Measurements from ENCODE around the gene AGPAT3. TPM values are rescaled to one million over a fixed set of nuclear protein-coding genes. Genes with fewer than 3 reads are reported as not detected.

AGPAT3 gene
- total RNA-seq, 1 donor = 47.4 TPM

DNA sequence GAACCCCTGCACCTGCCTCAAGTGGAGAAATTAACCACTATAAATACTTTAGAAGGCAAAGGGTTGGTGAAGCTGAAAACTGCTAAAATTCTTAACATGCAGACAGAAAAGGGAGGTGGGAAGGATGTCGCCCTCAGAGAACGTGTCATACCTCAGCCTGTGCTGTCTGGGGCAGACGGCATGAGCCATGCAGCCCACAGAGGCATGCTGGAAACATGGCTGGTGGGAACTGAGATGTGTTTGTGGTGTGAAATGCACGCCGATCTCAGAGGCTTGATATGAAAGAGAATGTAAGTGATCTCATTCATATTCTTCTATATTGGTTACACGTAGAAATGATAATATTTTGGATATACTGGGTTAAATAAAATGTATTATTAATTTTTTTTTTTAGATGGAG is 16.3 kb downstream of the AGPAT3 start:
- peaks cover 8% of the 10 kb centered on the region for H3K36me3 ChIP-seq (ENCODE audit: insufficient read depth, low read length)
- H3K27ac ChIP-seq (ENCODE audit: low read depth, low read length) = no peak overlapping the region
- H3K4me1 ChIP-seq (ENCODE audit: insufficient read depth, low read length) = peaks cover 10% of the 10 kb centered on the region
- H4K20me1 ChIP-seq (ENCODE audit: insufficient read depth, low read length) = peaks cover 78% of the 10 kb centered on the region
- H3K4me3 ChIP-seq (ENCODE audit: insufficient read depth, low read length) = no peak overlapping the region
- H2AFZ ChIP-seq (ENCODE audit: low read length) = no peak overlapping the region
- H3K27me3 ChIP-seq (ENCODE audit: insufficient read depth, low read length) = no peaks in the 10 kb centered on the region
- DNase-seq (ENCODE audit: insufficient read length, low spot score, missing footprints) = peak; percentile 44
- no peak for TF ChIP-seq CTCF (IDR thresholded peaks at IDR 0.05; ENCODE audit: extremely low read depth, low read depth, low read length)
- peaks cover 80% of the 10 kb centered on the region for H3K79me2 ChIP-seq (ENCODE audit: insufficient read depth, low read length)
- no peak overlapping the region for H3K4me2 ChIP-seq (ENCODE audit: insufficient read depth, low read length)
- no peaks in the 10 kb centered on the region for H3K9me3 ChIP-seq (ENCODE audit: low read depth, low read length)

DNA sequence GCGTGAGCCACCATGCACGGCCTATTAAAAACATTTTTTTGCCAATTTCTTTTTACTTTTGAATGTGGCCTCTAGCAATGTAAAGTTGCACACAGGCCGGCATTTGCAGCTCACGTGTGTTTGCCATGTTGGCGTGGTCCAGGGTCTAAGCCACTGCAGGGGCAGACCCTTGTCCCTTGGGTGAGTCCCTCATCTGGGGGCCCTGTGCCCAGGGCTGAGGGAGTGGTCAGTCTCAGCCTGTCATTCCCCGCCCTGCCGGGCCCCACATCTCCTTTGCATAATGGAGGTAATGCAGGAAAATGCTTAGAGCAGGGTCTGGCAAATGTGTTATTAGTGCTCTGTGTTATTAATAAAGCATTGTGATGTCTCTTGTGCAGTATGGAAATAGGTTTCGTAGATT is 16.9 kb downstream of the AGPAT3 start:
- Histone ChIP-seq H3K4me2 (ENCODE audit: insufficient read depth, low read length) (no peak overlapping the region), H4K20me1 (ENCODE audit: insufficient read depth, low read length) (peaks cover 77% of the 10 kb centered on the region), H3K36me3 (ENCODE audit: insufficient read depth, low read length) (peaks cover 8% of the 10 kb centered on the region), H3K9me3 (ENCODE audit: low read depth, low read length) (no peaks in the 10 kb centered on the region), H3K27ac (ENCODE audit: low read depth, low read length) (no peak overlapping the region), H3K79me2 (ENCODE audit: insufficient read depth, low read length) (peaks cover 81% of the 10 kb centered on the region), H2AFZ (ENCODE audit: low read length) (no peak overlapping the region), H3K4me1 (ENCODE audit: insufficient read depth, low read length) (peaks cover 10% of the 10 kb centered on the region), H3K4me3 (ENCODE audit: insufficient read depth, low read length) (no peak overlapping the region), H3K27me3 (ENCODE audit: insufficient read depth, low read length) (no peaks in the 10 kb centered on the region)
- no peak for DNase-seq (ENCODE audit: insufficient read length, low spot score, missing footprints)
- no peak for TF ChIP-seq CTCF (IDR thresholded peaks at IDR 0.05; ENCODE audit: extremely low read depth, low read depth, low read length)

DNA sequence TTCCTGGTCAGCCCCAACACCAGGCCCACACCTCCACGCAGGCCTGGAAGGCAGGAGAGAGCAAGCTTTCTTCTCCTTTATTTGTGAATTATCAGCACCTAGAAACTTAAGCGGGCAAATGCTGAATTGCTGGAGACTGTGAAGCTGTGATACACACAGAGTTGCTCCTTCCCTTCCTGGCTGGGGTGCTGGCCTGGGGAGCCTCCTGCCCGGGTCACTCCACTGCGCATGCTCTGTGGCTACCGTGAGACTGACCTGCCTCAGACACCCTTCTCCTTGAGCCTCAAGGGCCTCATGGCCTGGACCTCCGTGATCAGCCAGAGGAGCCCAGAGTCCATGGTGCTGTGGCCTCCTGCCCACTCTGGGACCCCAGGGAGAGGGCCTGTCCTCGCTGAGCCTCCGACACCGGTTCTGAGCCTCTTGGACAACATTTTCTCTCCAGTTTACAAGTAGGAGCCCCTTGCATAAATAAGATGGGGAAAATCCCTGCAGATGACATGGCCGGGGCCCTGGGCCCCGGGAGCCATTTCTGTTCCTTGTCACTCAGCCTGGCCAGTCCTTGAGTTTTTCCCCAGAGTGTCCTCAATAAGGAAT is 18.0 kb downstream of the AGPAT3 start:
- DNase-seq (ENCODE audit: insufficient read length, low spot score, missing footprints) = peak; percentile 31
- Histone ChIP-seq H4K20me1 (ENCODE audit: insufficient read depth, low read length) (peaks cover 72% of the 10 kb centered on the region), H3K27me3 (ENCODE audit: insufficient read depth, low read length) (no peaks in the 10 kb centered on the region), H3K4me1 (ENCODE audit: insufficient read depth, low read length) (peaks cover 10% of the 10 kb centered on the region), H3K4me2 (ENCODE audit: insufficient read depth, low read length) (no peak overlapping the region), H3K79me2 (ENCODE audit: insufficient read depth, low read length) (peaks cover 82% of the 10 kb centered on the region), H3K27ac (ENCODE audit: low read depth, low read length) (no peak overlapping the region), H3K36me3 (ENCODE audit: insufficient read depth, low read length) (peaks cover 10% of the 10 kb centered on the region), H3K9me3 (ENCODE audit: low read depth, low read length) (no peaks in the 10 kb centered on the region), H2AFZ (ENCODE audit: low read length) (no peak overlapping the region), H3K4me3 (ENCODE audit: insufficient read depth, low read length) (no peak overlapping the region)
- TF ChIP-seq CTCF (IDR thresholded peaks at IDR 0.05; ENCODE audit: extremely low read depth, low read depth, low read length) = no peak

GRCh38 chr21:43884012-43884860 is 19.2 kb downstream of the AGPAT3 start:
- H2AFZ ChIP-seq (ENCODE audit: low read length) = no peak overlapping the region
- peaks cover 3% of the 10 kb centered on the region for H3K36me3 ChIP-seq (ENCODE audit: insufficient read depth, low read length)
- TF ChIP-seq CTCF (IDR thresholded peaks at IDR 0.05; ENCODE audit: extremely low read depth, low read depth, low read length) = no peak
- no peaks in the 10 kb centered on the region for H3K27me3 ChIP-seq (ENCODE audit: insufficient read depth, low read length)
- no peak overlapping the region for H3K27ac ChIP-seq (ENCODE audit: low read depth, low read length)
- H3K79me2 ChIP-seq (ENCODE audit: insufficient read depth, low read length) = peaks cover 82% of the 10 kb centered on the region
- no peak overlapping the region for H3K4me3 ChIP-seq (ENCODE audit: insufficient read depth, low read length)
- peaks cover 10% of the 10 kb centered on the region for H3K4me1 ChIP-seq (ENCODE audit: insufficient read depth, low read length)
- H3K9me3 ChIP-seq (ENCODE audit: low read depth, low read length) = no peaks in the 10 kb centered on the region
- peaks cover 60% of the 10 kb centered on the region for H4K20me1 ChIP-seq (ENCODE audit: insufficient read depth, low read length)
- DNase-seq (ENCODE audit: insufficient read length, low spot score, missing footprints) = peak; percentile 68
- H3K4me2 ChIP-seq (ENCODE audit: insufficient read depth, low read length) = no peak overlapping the region

Data from osteoblast (primary cell).